Stimulated activated CD8-positive, alpha-beta memory T cell treated with anti-CD3 and anti-CD28 coated beads, Interleukin-4, amount 100 ng/mL, for 4 hours (primary cell): Measurements from ENCODE around the gene CGB8.
"Not testable (repeated sequence)": the region's sequence is repeated elsewhere in the genome, so short reads cannot be mapped to it uniquely, and the experiment has no call there.

ENCODE experiments used
- DNase-seq, 2 donors: peaks; one replicate each; pipeline ENCODE4 v3.0.0-alpha.2; 2020; ENCODE audit warnings: low read depth in 2 of 2, low spot score in 1 of 2

The CGB8 gene

GRCh38 chr19:49049011-49049410, at the start of gene CGB8:
Gene CGB8, minus strand, starts transcription at chr19:49049111. Its CDS starts 372 bp downstream, at chr19:49048739.
- DNase-seq, result not testable (repeated sequence)

- peak; percentile 44 to 51 for DNase-seq
Measured at GRCh38 chr19:49097453-49098288, 48.8 kb upstream of the CGB8 start.

DNA sequence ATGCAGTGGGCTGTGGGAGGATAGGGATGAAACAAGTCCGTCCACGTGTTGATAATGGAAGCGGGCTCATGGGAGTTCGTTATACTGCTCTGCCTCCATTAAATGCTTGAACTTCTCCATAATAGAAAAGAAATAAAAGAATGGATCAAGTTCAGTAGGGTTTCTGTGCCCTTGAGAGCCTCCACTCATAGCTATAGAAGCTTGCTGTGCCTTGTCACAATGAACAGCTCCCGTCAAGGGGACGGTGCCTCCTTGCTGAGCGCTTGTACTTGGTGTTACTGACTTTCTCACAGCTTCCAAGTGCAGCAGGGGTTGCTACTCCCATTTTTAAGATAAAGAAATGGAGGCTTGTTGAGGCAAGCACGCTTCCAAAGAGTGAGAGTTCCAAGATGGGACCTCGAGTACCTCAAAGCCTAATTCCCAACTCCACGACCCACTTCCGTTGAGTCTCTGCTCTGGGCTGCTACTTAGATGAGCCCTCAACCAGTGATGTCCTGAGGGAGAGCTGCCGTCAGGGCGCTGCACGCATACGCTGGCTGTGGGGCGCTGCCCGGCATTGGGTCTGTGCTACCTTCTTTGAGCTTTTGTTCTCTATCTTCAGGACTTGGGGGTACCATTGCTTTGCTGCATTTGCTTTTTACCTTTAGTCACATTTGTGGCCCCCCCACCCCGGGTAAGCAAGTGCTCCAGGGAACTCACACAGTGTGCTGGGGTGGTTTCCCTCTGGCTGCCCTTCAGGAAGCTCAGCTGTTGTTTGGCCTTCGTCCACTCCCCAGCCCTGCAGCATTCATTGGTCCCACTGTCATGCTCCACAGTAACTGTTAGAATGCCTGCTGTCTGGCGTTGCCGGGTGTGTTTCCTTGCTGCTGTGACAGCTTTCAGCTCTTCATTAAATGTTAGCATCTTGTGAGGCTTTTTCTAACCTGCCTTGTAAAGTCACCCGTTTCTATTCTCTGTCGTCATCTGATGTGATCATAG, 45.9 kb upstream of the CGB8 start:
- no peak for DNase-seq

GRCh38 chr19:49092686-49093085, 43.8 kb upstream of the CGB8 start:
- no peak for DNase-seq

GRCh38 chr19:49091391-49092038, 42.6 kb upstream of the CGB8 start:
- DNase-seq, result no peak

- no peak for DNase-seq
Measured at GRCh38 chr19:49086296-49086695, 37.4 kb upstream of the CGB8 start.

- DNase-seq, result no peak
Measured at GRCh38 chr19:49085868-49086232, 36.9 kb upstream of the CGB8 start.

- peak; percentile 94 to 99 for DNase-seq
Measured at GRCh38 chr19:49085020-49085867, 36.3 kb upstream of the CGB8 start, which contains the start of gene SNRNP70. Gene SNRNP70, plus strand, starts transcription at chr19:49085451. Its CDS starts 964 bp downstream, at chr19:49086415.

DNA sequence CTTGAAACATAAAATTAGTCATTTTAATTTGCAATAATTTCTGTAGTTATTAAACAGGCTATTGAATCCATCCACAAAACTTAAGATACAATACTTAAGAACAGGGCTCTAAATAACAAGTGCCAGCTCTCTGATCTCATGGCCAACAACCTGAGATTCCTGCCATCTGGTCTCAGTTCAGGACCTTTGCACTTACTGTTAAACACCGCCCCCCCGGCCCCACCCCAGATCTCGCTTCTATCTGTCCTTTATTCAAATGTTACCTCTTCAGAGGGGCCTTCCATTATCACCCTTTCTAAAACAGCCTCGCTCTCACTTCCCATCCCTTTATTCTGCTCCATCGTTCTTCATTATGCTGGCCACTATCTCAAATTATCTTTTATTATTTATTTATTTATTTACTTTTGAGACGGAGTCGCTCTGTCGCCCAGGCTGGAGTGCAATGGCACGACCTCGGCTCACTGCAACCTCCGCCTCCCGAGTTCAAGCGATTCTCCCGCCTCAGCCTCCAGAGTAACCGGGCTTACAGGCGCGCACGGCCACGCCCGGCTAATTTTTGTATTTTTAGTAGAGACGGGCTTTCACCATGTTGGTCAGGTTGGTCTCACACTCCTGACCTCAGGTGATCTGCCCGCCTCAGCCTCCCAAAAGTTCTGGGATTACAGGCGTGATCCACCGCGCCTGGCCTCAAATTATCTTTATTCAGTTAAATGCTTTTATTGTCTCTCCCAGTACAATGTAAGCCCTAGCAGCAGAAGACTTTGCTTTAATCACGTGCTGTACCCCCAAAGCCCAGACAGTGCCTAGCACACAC, 35.5 kb upstream of the CGB8 start:
- no peak for DNase-seq

DNA sequence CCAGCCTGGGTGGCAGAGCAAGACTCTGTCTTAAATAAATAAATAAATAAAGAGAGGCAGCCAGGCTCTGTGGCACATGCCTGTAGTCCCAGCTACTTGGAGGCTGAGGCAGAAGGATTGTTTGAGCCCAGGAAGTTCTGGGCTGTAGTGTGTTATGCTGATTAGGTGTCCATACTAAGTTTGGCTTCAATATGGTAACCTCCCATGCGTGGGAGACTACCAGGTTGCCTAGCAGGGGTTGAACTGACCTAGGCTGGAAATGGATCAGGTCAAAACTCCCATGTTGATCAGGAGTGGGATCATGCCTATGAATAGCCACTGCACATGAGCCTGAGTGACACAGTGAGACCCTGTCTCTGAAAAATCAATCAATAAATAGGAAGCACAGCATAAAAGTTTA, 32.4 kb upstream of the CGB8 start:
- no peak for DNase-seq

- DNase-seq, result no peak
Measured at GRCh38 chr19:49080392-49080791, 31.5 kb upstream of the CGB8 start.

GRCh38 chr19:49074869-49075268, 26.0 kb upstream of the CGB8 start:
- DNase-seq, result not testable (repeated sequence)

- DNase-seq, result no peak
Measured at GRCh38 chr19:49073514-49074378, 24.8 kb upstream of the CGB8 start.

DNA sequence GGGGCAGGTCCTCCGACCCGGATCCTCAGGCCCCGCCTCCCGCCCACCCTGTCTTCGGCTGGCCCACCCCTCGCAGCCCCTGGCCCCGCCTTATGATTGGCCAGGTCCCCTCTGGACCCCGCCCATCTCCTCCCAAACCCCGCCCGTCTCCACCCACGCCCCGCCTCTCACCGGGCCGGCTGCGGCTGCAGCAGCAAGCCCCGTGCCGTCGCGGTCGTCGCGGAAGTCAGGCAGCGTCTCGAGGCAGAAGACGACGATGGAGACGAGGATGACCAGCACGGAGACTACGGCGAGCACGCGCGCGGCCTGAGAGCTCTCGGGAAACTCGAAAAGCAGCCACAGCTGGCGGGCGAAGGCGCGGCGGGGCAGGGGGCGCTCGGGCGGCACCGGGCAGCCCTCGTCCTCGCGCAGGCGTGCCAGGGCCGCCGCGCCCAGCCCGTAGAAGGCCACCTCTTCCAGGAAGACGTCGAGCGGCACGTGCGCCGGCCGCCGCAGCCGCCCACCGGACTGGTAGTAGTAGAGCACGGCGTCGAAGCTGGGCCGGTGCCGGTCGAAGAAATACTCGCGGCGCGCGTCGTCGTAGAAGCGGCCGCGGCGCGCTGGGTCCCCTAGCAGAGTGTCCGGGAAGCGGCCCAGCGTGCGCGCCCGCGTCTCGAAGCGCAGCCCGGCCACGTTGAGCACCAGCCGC, 23.1 kb upstream of the CGB8 start:
- DNase-seq, result no peak

GRCh38 chr19:49070416-49070815, 21.5 kb upstream of the CGB8 start:
- no peak for DNase-seq

GRCh38 chr19:49069026-49069425, 20.1 kb upstream of the CGB8 start:
- no peak for DNase-seq

- no peak for DNase-seq
Measured at GRCh38 chr19:49067554-49067953, 18.6 kb upstream of the CGB8 start.

DNA sequence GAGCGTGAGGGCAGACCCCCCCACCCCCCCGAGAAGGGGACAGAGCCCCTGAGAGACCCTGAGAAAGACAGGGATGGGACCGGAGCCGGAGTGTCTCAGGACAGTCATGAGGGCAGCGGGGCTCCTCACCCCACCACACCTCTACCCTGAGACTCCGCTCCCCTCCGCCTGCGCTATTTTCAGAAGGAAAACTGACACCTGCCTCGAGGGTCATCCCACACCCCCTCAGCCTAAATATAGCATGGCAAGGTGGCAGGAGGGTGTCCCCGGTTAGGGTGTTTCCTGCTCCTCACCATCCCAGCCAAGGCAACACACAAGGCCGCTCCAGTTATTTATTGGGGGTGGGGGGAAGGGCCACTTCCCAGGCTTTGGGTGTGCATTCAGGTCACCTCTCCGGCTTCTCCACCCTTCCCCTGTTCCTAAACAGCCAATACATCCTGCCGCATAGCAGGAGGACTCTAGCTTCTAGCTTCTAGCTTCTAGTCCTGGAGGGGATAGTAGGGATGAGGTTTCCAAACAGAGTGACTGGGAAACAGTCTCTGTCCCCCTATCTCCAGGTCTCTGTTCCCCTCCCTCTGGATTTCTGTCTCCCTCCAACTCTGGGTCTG, 17.1 kb upstream of the CGB8 start:
- no peak for DNase-seq
